GM13977 (cell line): ENCODE measurements around the gene GALNT9.

Experiments used
- DNase-seq: peaks from one replicate; pipeline ENCODE4 v3.0.0; 2012; ENCODE audit warnings: low spot score
- in situ Hi-C: fragments of 300-500 bp; cut with MboI; formaldehyde crosslinking; loops from one replicate; pipeline ENCODE4 v1.12.0; 2022; ENCODE audit warnings: low sequenced_read_pairs, low pct_unique_long_range_greater_than_20kb, mixed read lengths, inconsistent platforms; ENCODE audit not compliant: unreplicated experiment
- TF ChIP-seq, protein P1 (sequence below): IDR thresholded peaks from 2 replicates; pipeline ENCODE4 v1.5.1; 2012; ENCODE audit warnings: mild to moderate bottlenecking, control low read depth; ENCODE audit not compliant: insufficient read depth; ENCODE audit errors: extremely low read depth, missing control alignments

The GALNT9 gene

DNA sequence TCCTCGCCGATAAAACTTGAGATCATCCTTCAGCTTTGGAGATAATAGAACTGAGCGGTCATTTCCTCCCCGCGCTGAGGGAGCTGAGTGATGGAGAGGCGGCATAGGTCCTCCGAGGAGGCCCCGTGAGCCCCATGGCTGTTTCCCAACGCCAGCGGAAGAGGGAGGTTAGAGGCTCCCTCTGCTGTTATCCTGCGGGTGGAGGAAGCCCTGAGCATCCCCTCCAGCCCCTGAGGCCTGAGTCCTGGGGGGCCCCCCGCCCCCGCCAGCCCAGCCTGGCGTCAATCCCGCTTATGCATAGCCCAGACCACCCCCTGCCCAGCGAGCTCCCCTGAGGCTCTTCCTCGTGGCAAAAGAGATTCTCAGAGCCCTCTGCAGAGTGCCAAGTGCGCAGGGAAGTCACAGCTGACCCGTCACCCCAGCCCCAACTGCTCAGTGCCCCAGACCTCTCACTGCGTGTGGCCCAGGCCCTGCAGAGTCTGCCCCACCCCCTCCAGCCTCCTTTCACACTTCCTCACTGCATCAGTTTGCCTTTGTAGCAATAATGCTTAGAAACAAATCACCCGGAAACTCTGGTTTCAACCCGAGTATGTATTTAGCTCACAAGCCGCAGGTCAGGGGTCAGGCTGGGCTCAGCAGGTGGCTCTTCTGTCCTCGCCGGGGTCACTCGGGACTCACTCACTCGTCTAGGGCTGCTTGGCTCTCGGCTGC lies 44.7 kb upstream of the GALNT9 start:
- no peak for DNase-seq
- TF ChIP-seq, protein P1, sequence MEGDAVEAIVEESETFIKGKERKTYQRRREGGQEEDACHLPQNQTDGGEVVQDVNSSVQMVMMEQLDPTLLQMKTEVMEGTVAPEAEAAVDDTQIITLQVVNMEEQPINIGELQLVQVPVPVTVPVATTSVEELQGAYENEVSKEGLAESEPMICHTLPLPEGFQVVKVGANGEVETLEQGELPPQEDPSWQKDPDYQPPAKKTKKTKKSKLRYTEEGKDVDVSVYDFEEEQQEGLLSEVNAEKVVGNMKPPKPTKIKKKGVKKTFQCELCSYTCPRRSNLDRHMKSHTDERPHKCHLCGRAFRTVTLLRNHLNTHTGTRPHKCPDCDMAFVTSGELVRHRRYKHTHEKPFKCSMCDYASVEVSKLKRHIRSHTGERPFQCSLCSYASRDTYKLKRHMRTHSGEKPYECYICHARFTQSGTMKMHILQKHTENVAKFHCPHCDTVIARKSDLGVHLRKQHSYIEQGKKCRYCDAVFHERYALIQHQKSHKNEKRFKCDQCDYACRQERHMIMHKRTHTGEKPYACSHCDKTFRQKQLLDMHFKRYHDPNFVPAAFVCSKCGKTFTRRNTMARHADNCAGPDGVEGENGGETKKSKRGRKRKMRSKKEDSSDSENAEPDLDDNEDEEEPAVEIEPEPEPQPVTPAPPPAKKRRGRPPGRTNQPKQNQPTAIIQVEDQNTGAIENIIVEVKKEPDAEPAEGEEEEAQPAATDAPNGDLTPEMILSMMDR = no peak
- in situ Hi-C loops = no loop called here

DNA sequence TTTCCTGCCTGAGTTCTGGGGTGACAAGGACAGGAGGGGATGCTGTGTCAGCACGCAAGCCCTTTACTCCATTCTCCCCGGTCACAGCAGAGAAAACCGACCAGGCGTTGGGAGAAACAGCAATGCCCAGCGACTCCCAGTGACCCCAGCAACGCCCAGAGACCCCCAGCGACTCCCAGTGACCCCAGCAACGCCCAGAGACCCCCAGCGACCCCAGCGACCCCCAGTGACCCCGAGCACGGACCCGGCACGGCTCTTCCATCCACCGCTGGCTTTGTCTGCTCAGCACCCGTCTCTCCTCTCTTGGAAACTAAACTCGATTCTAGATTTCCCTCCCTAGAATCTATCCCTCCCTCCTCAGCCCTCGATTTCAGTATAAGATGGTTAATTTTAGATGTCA lies 38.5 kb upstream of the GALNT9 start:
- in situ Hi-C loops = no loop called here
- no peak for DNase-seq
- TF ChIP-seq, protein P1 = no peak

DNA sequence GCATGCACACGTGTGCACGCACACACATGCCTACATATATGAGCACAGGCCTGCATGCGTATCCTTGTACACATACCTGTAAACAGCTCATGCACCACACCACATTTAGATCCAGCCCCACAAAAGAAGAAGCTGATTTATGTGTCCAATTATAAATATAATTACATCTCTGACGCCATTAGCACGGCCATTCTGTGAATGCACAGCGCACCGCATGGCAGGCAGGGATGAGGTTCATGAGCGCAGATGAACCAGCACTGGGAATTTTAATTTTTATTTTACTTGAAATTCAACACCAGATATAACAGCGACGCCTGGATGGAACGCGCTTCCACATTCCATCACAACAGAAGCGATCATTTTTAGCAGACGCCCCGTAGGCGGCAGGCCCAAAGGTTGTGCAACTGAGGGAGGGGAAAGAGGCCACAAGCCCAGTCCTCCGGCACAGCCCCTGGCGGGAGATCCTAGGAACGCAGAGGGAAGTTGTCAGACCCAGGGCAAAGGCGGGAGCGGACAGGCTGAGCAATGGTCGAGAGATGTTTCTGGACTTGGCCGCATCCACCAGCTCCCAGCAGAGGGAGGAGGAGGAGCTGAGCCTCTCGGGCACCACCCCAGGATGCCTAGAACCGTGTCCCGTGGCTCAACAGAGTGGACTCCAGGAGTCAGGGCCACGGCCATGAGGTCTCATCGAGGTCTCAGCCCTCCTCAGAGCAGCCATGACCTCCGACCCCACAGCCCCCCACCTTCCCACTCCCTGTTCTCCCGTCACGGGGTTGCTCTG lies 37.9 kb upstream of the GALNT9 start:
- in situ Hi-C loops = no loop called here
- TF ChIP-seq, protein P1 = no peak
- DNase-seq = no peak

DNA sequence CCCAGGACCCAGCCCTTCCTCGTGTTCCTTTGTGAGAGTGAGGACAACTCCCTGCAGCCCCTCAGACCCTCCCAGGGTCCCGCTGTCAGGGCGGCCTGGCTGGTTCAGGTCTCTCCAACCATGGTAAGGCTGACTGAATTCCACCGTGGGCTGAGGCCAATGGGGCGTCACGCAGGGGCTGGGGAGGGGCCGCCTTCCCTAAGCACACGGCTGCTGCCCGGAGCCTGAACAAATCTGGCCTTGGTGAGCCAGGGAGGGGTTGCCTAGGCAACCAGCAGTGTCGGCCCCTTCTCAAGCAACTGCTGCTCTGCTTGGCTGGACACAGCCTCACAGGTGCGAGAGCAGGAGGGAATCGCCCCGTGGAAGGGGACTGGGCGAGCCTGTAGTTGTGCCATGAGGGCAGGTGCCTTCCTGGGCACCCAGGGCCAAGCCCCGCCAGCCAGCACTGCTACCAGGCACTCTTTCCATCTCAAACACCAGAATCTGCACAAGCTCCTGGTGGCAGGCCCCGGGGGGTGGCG lies 37.0 kb upstream of the GALNT9 start:
- TF ChIP-seq, protein P1 = no peak
- DNase-seq = no peak
- in situ Hi-C loops = no loop called here

DNA sequence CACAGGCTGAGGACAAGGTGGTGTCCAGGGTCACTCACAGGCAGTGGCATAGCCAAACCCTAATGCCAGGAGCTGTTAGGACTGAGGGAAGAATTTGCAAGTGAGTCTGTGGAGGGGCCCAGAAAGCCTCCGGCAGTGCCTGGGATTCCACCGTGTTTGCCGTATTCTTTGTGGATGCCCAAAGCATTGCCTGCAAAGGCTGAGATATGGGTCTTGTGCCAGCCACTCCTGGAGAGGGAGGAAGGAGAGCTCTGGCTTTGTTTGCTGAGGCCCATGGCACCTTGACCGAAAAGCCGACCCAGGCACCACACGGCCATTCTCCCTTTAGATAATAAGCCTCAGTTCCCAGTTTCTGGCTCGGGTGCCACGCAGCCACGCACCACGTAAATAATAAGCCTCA lies 35.8 kb upstream of the GALNT9 start:
- DNase-seq = no peak
- in situ Hi-C loops = no loop called here
- TF ChIP-seq, protein P1 = no peak

DNA sequence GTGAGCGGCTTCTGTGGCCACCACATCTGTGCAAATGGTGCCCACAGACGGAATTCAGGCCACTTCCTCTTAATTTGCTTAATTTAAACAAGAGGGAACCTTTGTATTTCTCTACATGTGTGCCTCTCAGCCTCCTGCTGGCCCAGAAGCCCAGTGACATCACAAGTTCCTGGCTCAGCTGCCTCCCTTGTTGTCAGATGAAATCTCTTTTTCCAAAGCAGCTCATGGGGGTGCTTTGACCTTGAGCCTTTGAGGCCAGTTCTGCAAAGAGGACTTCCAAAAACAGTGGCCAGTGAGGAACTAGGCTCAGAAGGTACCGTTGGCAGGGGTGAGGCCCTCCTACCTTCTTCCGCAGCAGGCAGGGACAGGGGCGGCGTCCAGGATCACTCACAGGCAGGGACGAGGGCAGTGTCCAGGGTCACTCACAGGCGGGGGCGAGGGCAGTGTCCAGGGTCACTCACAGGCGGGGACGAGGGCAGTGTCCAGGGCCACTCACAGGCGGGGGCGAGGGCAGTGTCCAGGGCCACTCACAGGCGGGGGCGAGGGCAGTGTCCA lies 35.0 kb upstream of the GALNT9 start:
- no peak for DNase-seq
- in situ Hi-C loops = no loop called here
- TF ChIP-seq, protein P1 = no peak
